ENCODE results near the gene ADD1.
A peak's percentile ranks its signal among the peaks of the same experiment; 100 is the strongest.

Gene ADD1

GRCh38 chr4:2802618-2803531, 40.8 kb upstream of the ADD1 start:
- no peak for DNase-seq (ENCODE audit: low read depth)
- TF ChIP-seq CTCF (IDR thresholded peaks at IDR 0.05; ENCODE audit: low read length, missing control alignments) = no peak
- H3K4me3 ChIP-seq (replicated peaks; ENCODE audit: low read depth, low read length) = no peak overlapping the region

- H3K4me3 ChIP-seq (replicated peaks; ENCODE audit: low read depth, low read length) = no peak overlapping the region
- TF ChIP-seq CTCF (IDR thresholded peaks at IDR 0.05; ENCODE audit: low read length, missing control alignments) = no peak
- no peak for DNase-seq (ENCODE audit: low read depth)
Observed at GRCh38 chr4:2803624-2804448, 39.8 kb upstream of the ADD1 start.

- no peak overlapping the region for H3K4me3 ChIP-seq (replicated peaks; ENCODE audit: low read depth, low read length)
- no peak for TF ChIP-seq CTCF (IDR thresholded peaks at IDR 0.05; ENCODE audit: low read length, missing control alignments)
- DNase-seq (ENCODE audit: low read depth) = no peak
Observed at GRCh38 chr4:2804449-2804972, 39.1 kb upstream of the ADD1 start.

GRCh38 chr4:2804973-2805501, 38.6 kb upstream of the ADD1 start:
- no peak for TF ChIP-seq CTCF (IDR thresholded peaks at IDR 0.05; ENCODE audit: low read length, missing control alignments)
- H3K4me3 ChIP-seq (replicated peaks; ENCODE audit: low read depth, low read length) = no peak overlapping the region
- DNase-seq (ENCODE audit: low read depth) = no peak

- no peak for TF ChIP-seq CTCF (IDR thresholded peaks at IDR 0.05; ENCODE audit: low read length, missing control alignments)
- peak; percentile 18 for DNase-seq (ENCODE audit: low read depth)
- H3K4me3 ChIP-seq (replicated peaks; ENCODE audit: low read depth, low read length) = no peak overlapping the region
Observed at GRCh38 chr4:2805712-2806389, 37.8 kb upstream of the ADD1 start.

Data from fibroblast of pulmonary artery (primary cell).